ENCODE results near the gene GNPDA1.
A peak's percentile ranks its signal among the peaks of the same experiment; 100 is the strongest.

Gene GNPDA1

DNA sequence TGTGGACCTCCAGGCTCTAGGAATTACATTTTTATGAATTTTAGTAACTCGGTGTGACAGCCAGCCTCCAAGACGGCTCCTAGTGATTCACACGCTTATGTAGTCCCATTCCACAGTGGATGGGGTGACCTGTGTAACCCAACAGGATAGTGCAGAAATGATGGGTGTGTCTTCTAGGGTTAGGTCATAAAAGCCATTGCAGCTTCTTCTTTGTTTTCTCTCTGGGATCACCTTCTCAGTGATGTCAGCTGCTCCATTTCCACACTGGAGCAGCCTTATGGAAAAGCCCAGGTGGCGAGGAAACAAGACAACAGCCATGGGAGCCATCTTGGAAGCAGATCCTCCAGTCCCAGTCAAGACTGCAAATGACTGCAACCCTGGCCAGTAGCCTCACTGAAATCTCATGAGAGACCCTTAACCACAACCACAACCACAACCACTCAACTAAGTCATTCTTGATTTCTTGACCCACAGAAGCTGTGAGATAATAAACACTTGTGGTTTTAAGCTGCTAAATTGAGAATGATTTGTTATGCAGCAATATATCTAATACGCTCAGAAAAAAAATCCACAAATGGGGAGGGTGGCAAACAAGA lies 5.1 kb upstream of the GNPDA1 start:
- no peak for TF ChIP-seq CTCF (IDR thresholded peaks at IDR 0.05; ENCODE audit: low read depth, low read length)
- H3K4me3 ChIP-seq (ENCODE audit: low read depth, low read length), result no peak overlapping the region

- H3K4me3 ChIP-seq (ENCODE audit: low read depth, low read length), result no peak overlapping the region
- no peak for TF ChIP-seq CTCF (IDR thresholded peaks at IDR 0.05; ENCODE audit: low read depth, low read length)
These were observed 3.7 kb upstream of the GNPDA1 start for GRCh38 chr5:142016556-142016955.

DNA sequence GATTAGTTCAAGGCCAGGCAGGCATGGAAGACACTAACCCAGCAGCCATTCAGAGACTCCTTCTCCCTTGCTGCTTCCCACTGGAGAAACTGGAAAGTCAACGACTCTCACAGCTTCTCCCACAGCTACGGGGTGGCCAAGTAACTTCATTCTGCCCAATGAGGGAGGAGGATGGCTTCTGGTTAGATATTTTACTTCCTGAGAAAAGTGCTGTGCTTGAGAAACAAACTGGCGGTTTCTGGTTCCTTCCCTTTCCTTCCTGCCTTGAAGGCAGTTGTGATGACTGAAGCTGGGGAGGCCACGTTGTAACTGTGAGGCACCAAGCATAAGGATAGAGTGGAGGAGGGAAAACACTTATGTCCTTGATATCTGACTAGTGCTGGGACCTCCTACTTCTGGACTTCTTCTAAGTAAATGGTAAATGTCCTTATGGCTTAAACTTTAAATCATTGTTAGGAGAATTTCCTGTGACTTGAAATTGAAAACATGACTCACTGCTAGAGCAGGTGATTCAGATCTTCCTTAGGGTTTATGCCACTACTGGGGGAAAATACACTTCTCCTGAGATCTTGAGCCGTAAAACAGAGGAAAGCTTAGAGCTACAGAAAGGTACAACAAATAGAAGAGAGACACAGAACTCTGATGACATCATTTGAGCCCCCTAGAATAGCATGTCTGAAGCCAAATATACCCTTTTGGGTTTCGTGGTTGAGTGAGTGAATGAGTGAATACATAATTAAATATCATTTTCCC lies 3.1 kb upstream of the GNPDA1 start:
- H3K4me3 ChIP-seq (ENCODE audit: low read depth, low read length), result no peak overlapping the region

GRCh38 chr5:142014911-142015584 lies 2.2 kb upstream of the GNPDA1 start:
- H3K4me3 ChIP-seq (ENCODE audit: low read depth, low read length), result no peak overlapping the region
- peak; percentile 29; the same call in 1 of the 2 replicates for TF ChIP-seq CTCF (IDR thresholded peaks at IDR 0.05; ENCODE audit: low read depth, low read length)

More for the DNA sequence above, 3.1 kb upstream of the GNPDA1 start:
- no peak for TF ChIP-seq CTCF (IDR thresholded peaks at IDR 0.05; ENCODE audit: low read depth, low read length)

DNA sequence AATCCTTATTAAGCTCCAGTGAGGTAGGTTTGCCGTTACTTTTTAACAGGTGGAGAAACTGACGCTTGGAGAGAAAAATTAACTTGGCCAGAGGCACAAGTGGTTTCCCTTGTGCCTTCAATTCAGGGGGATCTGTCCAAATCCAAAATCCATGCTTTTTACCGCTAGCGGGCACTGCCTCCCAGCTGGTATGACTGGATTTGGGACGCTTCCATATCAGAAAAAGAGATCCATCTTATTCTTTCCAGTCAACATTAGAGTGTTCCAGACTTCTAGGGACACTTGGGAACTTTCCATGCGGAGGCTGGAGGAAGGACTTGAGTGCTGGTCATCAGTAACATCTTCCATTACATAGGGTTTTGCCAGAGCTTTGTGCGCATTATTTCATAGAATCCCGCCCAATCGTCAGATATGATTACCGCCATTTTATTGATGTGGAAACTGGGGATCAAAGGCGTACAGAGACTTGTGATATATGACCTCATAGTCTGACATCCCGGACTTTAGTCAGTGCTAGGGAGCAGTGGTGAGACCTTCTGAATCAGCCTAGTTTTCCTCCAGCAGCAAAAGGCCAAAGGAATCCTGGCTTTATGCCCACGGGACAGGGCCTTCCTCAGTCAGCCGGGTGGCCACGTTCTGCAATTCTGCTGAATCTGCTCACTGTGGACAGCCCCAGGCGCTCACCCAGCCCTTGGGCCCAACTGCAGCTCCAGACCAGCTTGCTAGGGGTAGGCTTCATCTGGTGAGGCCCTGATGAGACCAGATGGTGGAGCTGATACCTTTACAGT lies 1.1 kb upstream of the GNPDA1 start:
- H3K4me3 ChIP-seq (ENCODE audit: low read depth, low read length), result no peak overlapping the region
- no peak for TF ChIP-seq CTCF (IDR thresholded peaks at IDR 0.05; ENCODE audit: low read depth, low read length)

DNA sequence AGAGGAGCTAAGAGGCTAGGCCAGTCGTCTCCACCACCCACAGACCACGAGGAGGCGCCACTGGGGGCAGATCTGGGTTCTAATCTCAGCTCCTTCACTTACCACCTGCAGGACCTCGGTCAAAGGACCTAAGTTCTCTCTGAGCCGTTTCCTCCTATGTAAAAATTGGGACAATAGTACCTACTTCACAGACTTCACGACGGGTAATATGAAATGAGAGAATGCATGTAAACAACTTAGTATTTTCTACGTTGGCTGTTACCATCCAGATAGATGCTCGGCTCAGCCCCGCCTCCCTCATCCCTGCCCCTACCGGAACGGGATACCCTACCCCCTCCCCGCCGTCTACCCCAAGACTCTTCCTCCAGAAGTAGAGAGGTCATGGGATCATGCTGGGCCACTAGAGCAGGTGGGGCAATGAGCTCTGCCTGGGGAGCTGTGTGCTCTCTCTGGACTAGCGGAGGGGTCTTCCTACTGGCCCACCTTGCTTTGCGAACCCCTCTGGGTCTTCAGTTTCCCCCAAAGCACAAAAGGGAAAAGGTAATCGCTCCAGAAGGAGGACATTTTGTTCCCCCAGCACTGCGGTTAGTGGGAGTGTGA lies 541 bp downstream of the GNPDA1 start:
- TF ChIP-seq CTCF (IDR thresholded peaks at IDR 0.05; ENCODE audit: low read depth, low read length), result peak; percentile 49; the same call in 1 of the 2 replicates
- peak overlapping the region; percentile 82 for H3K4me3 ChIP-seq (ENCODE audit: low read depth, low read length)
